ENCODE measurements around the gene NCOR2. TPM values are rescaled to one million over a fixed set of nuclear protein-coding genes. Genes with fewer than 3 reads are reported as not detected.

NCOR2 gene
- 100 to 1,000 TPM in 2 of 4 donors, 10 to 100 TPM in 2; 45.3 to 178 (median 99.9) TPM for total RNA-seq

DNA sequence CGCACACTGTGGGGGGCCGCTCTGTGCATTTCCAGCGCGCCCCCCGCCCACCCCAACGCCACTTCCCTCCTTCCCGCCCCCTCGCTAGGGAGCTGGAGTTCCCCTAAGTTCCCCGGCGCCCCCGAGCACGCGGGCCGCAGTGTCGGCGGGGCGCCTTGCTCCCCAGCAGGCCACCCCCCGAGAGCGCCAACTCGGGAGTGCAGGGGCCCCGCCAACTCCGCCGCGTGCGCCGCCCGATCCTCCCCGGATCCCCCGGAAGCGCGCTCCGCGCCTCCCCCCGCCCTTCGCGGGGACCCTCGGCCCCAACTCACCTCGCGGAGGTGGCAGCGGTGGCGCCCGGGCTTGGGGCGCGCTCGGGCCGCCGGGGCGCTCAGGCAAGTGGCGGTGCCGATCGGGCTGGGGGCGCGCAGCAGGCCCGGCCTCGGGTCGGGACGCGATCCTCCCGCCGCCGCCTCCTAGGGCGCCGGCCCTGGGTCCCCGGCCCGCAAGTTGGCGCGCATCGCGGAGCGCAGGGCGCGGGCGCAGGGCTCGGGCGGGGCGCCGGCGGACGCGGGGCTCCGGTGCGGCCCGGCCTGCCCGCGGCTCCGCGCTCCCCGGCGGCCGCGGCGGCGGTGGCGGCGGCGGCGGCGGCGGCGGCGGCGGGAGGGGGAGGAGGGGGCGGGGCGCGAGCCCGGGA is at the start of gene NCOR2:
Gene NCOR2, minus strand, starts transcription at position 616 of the 676 bp plus-strand sequence. CDS start 72,361 bp downstream, outside the sequence.
- WGBS, 2 donors, result 0 to 3% methylated on average over 6 to 9 of the region's 106 CpGs
- no peaks in the 10 kb centered on the region for H3K9me3 ChIP-seq
- intact Hi-C loops (cut with DNase I), result loop anchor here (5.0 kb wide), 2 partner anchors 45 to 200 kb away; no protein-coding TSS in a partner anchor
- no peaks in the 10 kb centered on the region for H3K36me3 ChIP-seq
- peak; percentile 29 to 34 for DNase-seq
- peak in 1 of 2 donors; percentile 48 for TF ChIP-seq POLR2A (IDR thresholded peaks at IDR 0.05)
- TF ChIP-seq, protein P1, sequence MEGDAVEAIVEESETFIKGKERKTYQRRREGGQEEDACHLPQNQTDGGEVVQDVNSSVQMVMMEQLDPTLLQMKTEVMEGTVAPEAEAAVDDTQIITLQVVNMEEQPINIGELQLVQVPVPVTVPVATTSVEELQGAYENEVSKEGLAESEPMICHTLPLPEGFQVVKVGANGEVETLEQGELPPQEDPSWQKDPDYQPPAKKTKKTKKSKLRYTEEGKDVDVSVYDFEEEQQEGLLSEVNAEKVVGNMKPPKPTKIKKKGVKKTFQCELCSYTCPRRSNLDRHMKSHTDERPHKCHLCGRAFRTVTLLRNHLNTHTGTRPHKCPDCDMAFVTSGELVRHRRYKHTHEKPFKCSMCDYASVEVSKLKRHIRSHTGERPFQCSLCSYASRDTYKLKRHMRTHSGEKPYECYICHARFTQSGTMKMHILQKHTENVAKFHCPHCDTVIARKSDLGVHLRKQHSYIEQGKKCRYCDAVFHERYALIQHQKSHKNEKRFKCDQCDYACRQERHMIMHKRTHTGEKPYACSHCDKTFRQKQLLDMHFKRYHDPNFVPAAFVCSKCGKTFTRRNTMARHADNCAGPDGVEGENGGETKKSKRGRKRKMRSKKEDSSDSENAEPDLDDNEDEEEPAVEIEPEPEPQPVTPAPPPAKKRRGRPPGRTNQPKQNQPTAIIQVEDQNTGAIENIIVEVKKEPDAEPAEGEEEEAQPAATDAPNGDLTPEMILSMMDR (IDR thresholded peaks at IDR 0.05), result peak in 1 of 6 experiments; percentile 10
- peak within 1 kb of the TSS; percentile 63 to 91 (median 86) for H3K4me3 ChIP-seq (replicated peaks in 1 of 3)
- H3K27me3 ChIP-seq, result no peaks in the 10 kb centered on the region
- H3K27ac ChIP-seq, result peak within 1 kb of the TSS; percentile 91 to 95 (median 95)
- peaks cover 45 to 46% of the 10 kb centered on the region in 2 donors for H3K4me1 ChIP-seq

DNA sequence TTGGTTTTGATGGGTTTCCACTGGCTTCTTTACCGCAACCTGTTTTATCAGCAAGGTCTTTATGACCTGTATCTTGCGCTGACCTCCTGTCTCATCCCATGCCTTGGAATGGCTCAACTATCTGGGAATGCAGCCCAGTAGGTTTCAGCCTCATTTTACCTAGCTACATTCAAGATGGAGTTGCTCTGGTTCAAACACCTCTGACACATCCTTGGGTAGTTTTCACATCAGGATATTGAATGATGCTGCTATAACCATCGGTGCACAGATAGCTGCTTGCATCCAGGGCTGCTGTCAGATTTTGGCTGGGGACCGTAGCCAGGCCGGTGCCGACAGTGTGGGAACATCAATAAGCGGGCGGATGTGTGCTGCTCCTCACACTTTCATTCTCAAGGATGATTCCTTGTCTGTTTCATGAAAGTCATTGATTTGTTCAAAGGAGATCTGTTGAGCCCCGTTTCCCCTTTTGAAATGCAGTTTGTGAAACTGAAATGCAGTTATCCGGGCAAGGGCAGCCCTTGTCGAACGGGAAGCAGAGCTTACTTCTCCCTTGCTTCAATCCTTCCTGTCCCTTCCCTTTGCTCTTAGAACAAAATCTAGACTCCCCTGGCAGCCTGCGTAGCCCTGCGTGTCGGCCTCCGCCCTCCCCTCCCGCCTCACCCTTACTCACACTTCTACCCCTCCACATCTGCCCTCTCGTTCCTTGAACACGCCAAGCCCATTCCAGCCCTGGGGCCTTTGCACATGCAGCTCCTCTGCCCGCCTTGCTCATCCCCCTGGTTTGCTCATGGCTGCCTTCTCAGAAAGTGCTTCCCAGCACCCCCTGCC is 49.2 kb upstream of the NCOR2 start:
- intact Hi-C loops (cut with DNase I), result no loop called here
- Histone ChIP-seq H3K27ac (no peak overlapping the region), H3K36me3 (no peaks in the 10 kb centered on the region), H3K27me3 (no peaks in the 10 kb centered on the region), H3K4me3 (replicated peaks in 1 of 3) (no peak overlapping the region), H3K4me1 (peaks cover 7 to 11% of the 10 kb centered on the region in 2 donors), H3K9me3 (no peaks in the 10 kb centered on the region)
- DNase-seq, result no peak
- WGBS, 2 donors, result 88 to 92% methylated on average over 20 of the region's 20 CpGs
- TF ChIP-seq, protein P1 (IDR thresholded peaks at IDR 0.05), result no peak
- no peak for TF ChIP-seq POLR2A (IDR thresholded peaks at IDR 0.05)

DNA sequence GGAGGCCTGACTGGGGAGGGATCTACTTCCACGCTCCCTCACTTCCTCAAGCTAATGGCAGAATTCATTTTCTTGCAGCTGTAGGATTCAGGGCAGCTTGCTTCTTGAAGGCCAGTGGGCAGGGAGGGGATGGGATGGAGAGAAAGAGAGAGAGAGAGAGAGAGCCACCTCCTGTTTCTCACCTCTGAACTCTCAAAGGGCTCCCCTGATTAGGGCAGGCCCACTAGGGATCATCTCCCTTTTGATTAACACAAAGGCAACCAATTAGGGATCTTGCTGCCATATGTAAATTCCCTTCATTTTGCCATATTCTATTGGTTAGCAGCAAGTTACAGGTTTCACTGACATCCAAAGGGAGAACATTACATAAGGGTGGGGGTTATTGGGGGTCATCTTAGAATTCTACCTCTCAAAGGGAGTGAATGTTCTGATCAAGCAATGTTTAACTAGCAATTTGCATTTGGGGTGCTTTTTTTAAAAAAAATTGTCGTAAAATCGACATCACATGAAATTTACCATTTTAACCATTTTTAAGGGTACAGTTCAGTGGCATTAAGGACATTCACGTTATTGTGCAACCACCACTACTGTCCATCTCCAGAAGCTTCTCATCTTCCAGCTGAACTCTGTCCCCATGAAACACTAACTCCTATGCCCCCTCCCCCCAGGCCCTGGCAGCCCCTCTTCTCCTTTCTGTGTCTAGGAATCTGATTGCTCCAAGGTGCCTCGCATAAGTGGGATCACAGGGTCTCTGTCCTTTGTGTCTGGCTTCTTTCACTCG is 47.3 kb upstream of the NCOR2 start:
- 95 to 96% methylated on average over 6 of the region's 6 CpGs for WGBS, 2 donors
- DNase-seq, result no peak
- H3K36me3 ChIP-seq, result no peaks in the 10 kb centered on the region
- no peak overlapping the region for H3K4me3 ChIP-seq (replicated peaks in 1 of 3)
- H3K27me3 ChIP-seq, result no peaks in the 10 kb centered on the region
- intact Hi-C loops (cut with DNase I), result no loop called here
- H3K27ac ChIP-seq, result no peak overlapping the region
- no peak for TF ChIP-seq POLR2A (IDR thresholded peaks at IDR 0.05)
- TF ChIP-seq, protein P1 (IDR thresholded peaks at IDR 0.05), result no peak
- no peaks in the 10 kb centered on the region for H3K9me3 ChIP-seq
- peaks cover 1 to 3% of the 10 kb centered on the region in 2 donors for H3K4me1 ChIP-seq

DNA sequence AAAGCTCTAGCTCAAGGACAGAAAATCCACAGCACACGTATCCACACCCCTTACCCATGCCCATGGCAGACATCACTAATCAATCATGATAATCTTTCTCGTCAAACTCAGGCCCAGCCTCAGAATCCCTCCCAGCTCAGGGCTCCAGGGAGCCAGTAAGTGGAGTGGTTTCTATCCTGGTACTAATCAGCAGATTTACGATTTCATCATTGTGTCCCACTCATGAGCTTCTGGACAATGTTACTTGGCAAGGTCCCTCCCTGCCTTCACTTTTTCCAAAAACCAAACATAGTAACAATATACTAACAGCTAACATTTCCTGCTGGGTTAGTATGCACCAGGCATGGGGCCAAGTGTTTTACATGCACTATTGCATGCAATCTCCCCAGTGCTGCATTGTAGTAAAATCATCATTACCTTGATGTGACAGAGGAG is 45.8 kb upstream of the NCOR2 start:
- Histone ChIP-seq H3K27me3 (no peaks in the 10 kb centered on the region), H3K27ac (no peak overlapping the region), H3K36me3 (no peaks in the 10 kb centered on the region), H3K9me3 (no peaks in the 10 kb centered on the region), H3K4me3 (replicated peaks in 1 of 3) (no peak overlapping the region), H3K4me1 (peaks cover 8 to 18% of the 10 kb centered on the region in 2 donors)
- peak; percentile 17 to 19 for DNase-seq
- TF ChIP-seq POLR2A (IDR thresholded peaks at IDR 0.05), result no peak
- TF ChIP-seq, protein P1 (IDR thresholded peaks at IDR 0.05), result no peak
- intact Hi-C loops (cut with DNase I), result no loop called here
- 62 to 68% methylated on average over 3 of the region's 3 CpGs for WGBS, 2 donors
